GM12865 (cell line): ENCODE measurements around the gene EXO5.
"Not testable (repeated sequence)": the region's sequence is repeated elsewhere in the genome, so short reads cannot be mapped to it uniquely, and the experiment has no call there.

ENCODE experiments used
- DNase-seq: peaks from one replicate; pipeline ENCODE4 v3.0.0; 2010; ENCODE audit warnings: low read depth
- H3K4me3 ChIP-seq: 2 replicates; pipeline ENCODE4 v1.5.1; 2011; ENCODE audit warnings: mild to moderate bottlenecking, low read depth, low read length, control low read depth
- CTCF ChIP-seq: IDR thresholded peaks from 2 replicates; pipeline ENCODE4 v1.5.1; 2011; ENCODE audit warnings: low read length, control low read depth, low read depth, inconsistent platforms; ENCODE audit not compliant: insufficient read depth; ENCODE audit errors: missing control alignments

Gene EXO5

GRCh38 chr1:40553017-40553416 is 44.5 kb downstream of the EXO5 start:
- no peak for TF ChIP-seq CTCF
- DNase-seq = no peak
- H3K4me3 ChIP-seq = no peak overlapping the region

GRCh38 chr1:40554807-40555206 is 46.2 kb downstream of the EXO5 start:
- not testable (repeated sequence) for H3K4me3 ChIP-seq, DNase-seq

- DNase-seq = no peak
- H3K4me3 ChIP-seq = no peak overlapping the region
- TF ChIP-seq CTCF = no peak
Observed at GRCh38 chr1:40556121-40556520, 47.6 kb downstream of the EXO5 start.

- not testable (repeated sequence) for DNase-seq, H3K4me3 ChIP-seq
Observed at GRCh38 chr1:40558241-40558640, 49.7 kb downstream of the EXO5 start.

- DNase-seq = no peak
- no peak for TF ChIP-seq CTCF
Observed at GRCh38 chr1:40562185-40562584, 53.6 kb downstream of the EXO5 start.

GRCh38 chr1:40563266-40563665 is 54.7 kb downstream of the EXO5 start:
- no peak overlapping the region for H3K4me3 ChIP-seq
- TF ChIP-seq CTCF = no peak
- no peak for DNase-seq

More at GRCh38 chr1:40562185-40562584, 53.6 kb downstream of the EXO5 start:
- H3K4me3 ChIP-seq = no peak overlapping the region

GRCh38 chr1:40564506-40564905 is 55.9 kb downstream of the EXO5 start:
- DNase-seq = no peak
- H3K4me3 ChIP-seq = no peak overlapping the region
- TF ChIP-seq CTCF = no peak

- no peak for DNase-seq
- H3K4me3 ChIP-seq = no peak overlapping the region
- TF ChIP-seq CTCF = no peak
Observed at GRCh38 chr1:40564913-40565312, 56.3 kb downstream of the EXO5 start.
